Measurements from ENCODE around the gene EDN3.

DNA sequence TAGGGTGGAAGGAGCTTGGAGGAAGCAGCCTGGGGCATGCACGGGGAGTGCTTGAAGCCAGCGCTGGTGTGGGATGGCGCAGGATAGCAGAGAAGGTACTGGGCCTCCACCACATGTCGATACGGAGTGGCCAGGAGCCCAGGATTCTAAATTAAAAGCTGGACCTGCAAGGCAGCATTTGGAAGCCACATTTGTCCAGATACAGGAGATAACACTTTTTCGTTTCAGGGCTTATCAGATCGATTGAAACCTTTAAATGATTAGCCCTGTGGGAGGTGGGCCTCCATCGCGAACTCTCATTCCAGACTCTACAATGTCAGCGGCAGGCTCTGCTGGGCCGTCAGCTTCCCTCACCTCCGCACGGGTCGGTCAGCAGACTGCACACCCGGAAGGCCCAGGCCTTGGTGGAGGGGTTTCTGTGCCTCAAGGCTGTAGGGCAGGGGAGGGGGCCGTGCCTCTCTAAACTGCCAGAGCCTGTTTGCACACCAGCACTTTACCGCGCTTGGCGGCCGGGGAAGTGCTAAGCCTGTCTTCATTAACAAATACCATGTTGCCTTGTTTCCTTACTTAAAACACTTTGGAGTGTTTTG, 17.9 kb downstream of the EDN3 start:
- no peak for TF ChIP-seq EP300 (IDR thresholded peaks at IDR 0.05)
- TF ChIP-seq CTCF (IDR thresholded peaks at IDR 0.05) = no peak

Measured in gastroesophageal sphincter (tissue), 3 donors.